Testis (tissue), 2 donors: Measurements from ENCODE around the gene KDM2A.

Experiments
- CTCF ChIP-seq, 3 experiments: fragments of 450-650 bp in 2 of 3; fragments of 200-600 bp in 1 of 3; sonication (generic) in 1 of 3; IDR thresholded peaks; one replicate each; pipeline ENCODE4 v1.5.1; 2016 to 2019; ENCODE audit warnings: antibody characterized with exemption in 3 of 3, mild to moderate bottlenecking in 2 of 3, moderate library complexity in 1 of 3
- POLR2A ChIP-seq: fragments of 450-650 bp; IDR thresholded peaks from one replicate; pipeline ENCODE4 v1.6.1; 2017; ENCODE audit warnings: antibody characterized with exemption, mild to moderate bottlenecking, moderate library complexity

GRCh38 chr11:67278939-67279588, 160.0 kb downstream of the KDM2A start:
- TF ChIP-seq CTCF (IDR thresholded peaks at IDR 0.05) (no peak), POLR2A (no peak)
